Measurements from ENCODE around the gene MAP3K7CL.

DNA sequence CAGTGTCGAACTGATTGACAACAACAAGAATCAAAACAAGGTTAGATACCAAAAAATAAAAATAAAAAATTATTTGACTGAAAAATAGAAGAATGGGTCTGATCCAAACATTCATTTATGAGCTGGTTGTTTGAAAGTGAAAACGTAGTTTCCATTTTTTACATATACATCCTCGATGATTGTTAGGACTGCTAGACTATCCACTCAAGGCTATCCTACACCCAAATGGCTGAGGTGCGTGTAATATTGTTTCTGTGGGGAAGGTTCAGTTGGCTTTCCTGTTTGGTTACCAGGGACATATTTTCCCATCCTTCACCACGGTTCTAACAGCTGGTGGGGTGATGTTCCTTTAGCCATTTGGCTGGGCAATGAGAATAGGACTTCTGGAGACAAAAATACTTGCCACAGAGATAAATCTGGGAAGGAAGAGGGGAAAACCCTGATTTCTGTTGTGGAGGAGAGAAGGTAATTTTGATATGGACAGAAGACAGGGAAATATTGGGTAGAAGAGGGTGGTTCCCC, 66.3 kb downstream of the MAP3K7CL start:
- no peak for TF ChIP-seq ZNF274 (IDR thresholded peaks at IDR 0.05; ENCODE audit: borderline replicate concordance, extremely low read depth, low read length)
- TF ChIP-seq, protein P1, sequence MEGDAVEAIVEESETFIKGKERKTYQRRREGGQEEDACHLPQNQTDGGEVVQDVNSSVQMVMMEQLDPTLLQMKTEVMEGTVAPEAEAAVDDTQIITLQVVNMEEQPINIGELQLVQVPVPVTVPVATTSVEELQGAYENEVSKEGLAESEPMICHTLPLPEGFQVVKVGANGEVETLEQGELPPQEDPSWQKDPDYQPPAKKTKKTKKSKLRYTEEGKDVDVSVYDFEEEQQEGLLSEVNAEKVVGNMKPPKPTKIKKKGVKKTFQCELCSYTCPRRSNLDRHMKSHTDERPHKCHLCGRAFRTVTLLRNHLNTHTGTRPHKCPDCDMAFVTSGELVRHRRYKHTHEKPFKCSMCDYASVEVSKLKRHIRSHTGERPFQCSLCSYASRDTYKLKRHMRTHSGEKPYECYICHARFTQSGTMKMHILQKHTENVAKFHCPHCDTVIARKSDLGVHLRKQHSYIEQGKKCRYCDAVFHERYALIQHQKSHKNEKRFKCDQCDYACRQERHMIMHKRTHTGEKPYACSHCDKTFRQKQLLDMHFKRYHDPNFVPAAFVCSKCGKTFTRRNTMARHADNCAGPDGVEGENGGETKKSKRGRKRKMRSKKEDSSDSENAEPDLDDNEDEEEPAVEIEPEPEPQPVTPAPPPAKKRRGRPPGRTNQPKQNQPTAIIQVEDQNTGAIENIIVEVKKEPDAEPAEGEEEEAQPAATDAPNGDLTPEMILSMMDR (IDR thresholded peaks at IDR 0.05; ENCODE audit: control extremely low read depth in 1 of 3, insufficient read depth in 1 of 3, low read depth in 1 of 3, low read length in 3 of 3): no peak
- TF ChIP-seq PHF8 (conservative IDR thresholded peaks at IDR 0.05; ENCODE audit: low read depth, low read length): no peak
- TF ChIP-seq FOSL1 (IDR thresholded peaks at IDR 0.05; ENCODE audit: insufficient read depth, low read depth, low read length): no peak
